HEK293T (cell line): ENCODE data around the gene CCDC171.

Experiments
- CTCF ChIA-PET: fragments of 350-600 bp; formaldehyde crosslinking; extraction: SDS; loops from one replicate; lab custom pipeline; 2021; ENCODE audit warnings: antibody characterized with exemption, inconsistent platforms; lab: Yijun Ruan, JAX
- POLR2A ChIA-PET: fragments of 350-600 bp; formaldehyde crosslinking; extraction: SDS; loops from one replicate; lab custom pipeline; 2020; ENCODE audit warnings: antibody characterized with exemption, inconsistent platforms; lab: Yijun Ruan, JAX
- DNase-seq: peaks from one replicate; pipeline ENCODE4 v3.0.0; 2012; ENCODE audit warnings: mixed read lengths; ENCODE audit errors: extremely low spot score
- ARNT ChIP-seq: fragments of 450-650 bp; IDR thresholded peaks from 2 replicates; pipeline ENCODE4 v1.6.1; 2017; ENCODE audit warnings: mild to moderate bottlenecking
- BHLHE40 ChIP-seq: fragments of 450-650 bp; IDR thresholded peaks from 2 replicates; pipeline ENCODE4 v1.6.1; 2016; ENCODE audit warnings: mild to moderate bottlenecking, moderate library complexity, borderline replicate concordance
- CTBP1 ChIP-seq: fragments of 450-650 bp; IDR thresholded peaks from 2 replicates; pipeline ENCODE4 v1.6.1; 2016; ENCODE audit warnings: borderline replicate concordance
- ELF4 ChIP-seq: fragments of 450-650 bp; IDR thresholded peaks from 2 replicates; pipeline ENCODE4 v1.6.1; 2017; ENCODE audit warnings: antibody characterized with exemption
- FOXA1 ChIP-seq: fragments of 450-650 bp; IDR thresholded peaks from 2 replicates; pipeline ENCODE4 v1.6.1; 2016; ENCODE audit warnings: mild to moderate bottlenecking
- FOXK2 ChIP-seq: fragments of 450-650 bp; IDR thresholded peaks from 2 replicates; pipeline ENCODE4 v1.6.1; 2016; ENCODE audit warnings: mild to moderate bottlenecking
- FOXM1 ChIP-seq: fragments of 450-650 bp; IDR thresholded peaks from 2 replicates; pipeline ENCODE4 v1.6.1; 2017; ENCODE audit warnings: mild to moderate bottlenecking, borderline replicate concordance
- HDGF ChIP-seq: fragments of 450-650 bp; IDR thresholded peaks from 2 replicates; pipeline ENCODE4 v1.6.1; 2017; ENCODE audit warnings: antibody characterized with exemption, borderline replicate concordance
- L3MBTL2 ChIP-seq: fragments of 450-650 bp; conservative IDR thresholded peaks from 2 replicates; pipeline ENCODE4 v1.6.1; 2016; ENCODE audit warnings: mild to moderate bottlenecking
- LEF1 ChIP-seq: fragments of 450-650 bp; IDR thresholded peaks from 2 replicates; pipeline ENCODE4 v1.6.1; 2017; ENCODE audit warnings: mild to moderate bottlenecking, borderline replicate concordance
- NFRKB ChIP-seq: fragments of 450-650 bp; IDR thresholded peaks from 2 replicates; pipeline ENCODE4 v1.6.1; 2016; ENCODE audit warnings: mild to moderate bottlenecking, moderate library complexity
- SP1 ChIP-seq: fragments of 450-650 bp; IDR thresholded peaks from 2 replicates; pipeline ENCODE4 v1.6.1; 2017
- SUZ12 ChIP-seq: fragments of 450-650 bp; IDR thresholded peaks from 2 replicates; pipeline ENCODE4 v1.6.1; 2016; ENCODE audit warnings: mild to moderate bottlenecking
- TARDBP ChIP-seq: fragments of 450-650 bp; IDR thresholded peaks from 2 replicates; pipeline ENCODE4 v1.6.1; 2016
- ZNF384 ChIP-seq: fragments of 450-650 bp; IDR thresholded peaks from 2 replicates; pipeline ENCODE4 v1.6.1; 2016
- TF ChIP-seq, protein P1 (sequence below): fragments of 450-650 bp; IDR thresholded peaks from 2 replicates; pipeline ENCODE4 v1.6.1; 2016

Gene CCDC171

GRCh38 chr9:15720861-15721260, 168.0 kb downstream of the CCDC171 start:
- ChIA-PET CTCF (no interaction called here), POLR2A (no interaction called here)
- TF ChIP-seq FOXK2 (no peak), ELF4 (no peak), FOXM1 (no peak), LEF1 (no peak), NFRKB (no peak), HDGF (no peak), ARNT (no peak), FOXA1 (no peak), CTBP1 (no peak), BHLHE40 (no peak), SP1 (no peak), ZNF384 (no peak), L3MBTL2 (no peak), TARDBP (no peak), SUZ12 (no peak)
- TF ChIP-seq, protein P1, sequence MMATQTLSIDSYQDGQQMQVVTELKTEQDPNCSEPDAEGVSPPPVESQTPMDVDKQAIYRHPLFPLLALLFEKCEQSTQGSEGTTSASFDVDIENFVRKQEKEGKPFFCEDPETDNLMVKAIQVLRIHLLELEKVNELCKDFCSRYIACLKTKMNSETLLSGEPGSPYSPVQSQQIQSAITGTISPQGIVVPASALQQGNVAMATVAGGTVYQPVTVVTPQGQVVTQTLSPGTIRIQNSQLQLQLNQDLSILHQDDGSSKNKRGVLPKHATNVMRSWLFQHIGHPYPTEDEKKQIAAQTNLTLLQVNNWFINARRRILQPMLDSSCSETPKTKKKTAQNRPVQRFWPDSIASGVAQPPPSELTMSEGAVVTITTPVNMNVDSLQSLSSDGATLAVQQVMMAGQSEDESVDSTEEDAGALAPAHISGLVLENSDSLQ, result no peak
- DNase-seq, result no peak

- no peak for TF ChIP-seq BHLHE40
- no peak for TF ChIP-seq SP1
- TF ChIP-seq, protein P1, result no peak; the same call in 1 of the 2 replicates
- no peak for TF ChIP-seq ZNF384
- TF ChIP-seq FOXK2, result no peak
- TF ChIP-seq LEF1, result no peak
- TF ChIP-seq CTBP1, result no peak
- no peak for TF ChIP-seq NFRKB
- no peak for TF ChIP-seq ARNT
- TF ChIP-seq L3MBTL2, result no peak
- no peak for TF ChIP-seq HDGF
- no peak for TF ChIP-seq TARDBP
- no peak for TF ChIP-seq ELF4
- TF ChIP-seq SUZ12, result no peak
- no peak for TF ChIP-seq FOXM1
- TF ChIP-seq FOXA1, result no peak
- ChIA-PET CTCF (no interaction called here), POLR2A (no interaction called here)
- peak; percentile 4 for DNase-seq
Observed at GRCh38 chr9:15722888-15723287, 170.0 kb downstream of the CCDC171 start.

DNA sequence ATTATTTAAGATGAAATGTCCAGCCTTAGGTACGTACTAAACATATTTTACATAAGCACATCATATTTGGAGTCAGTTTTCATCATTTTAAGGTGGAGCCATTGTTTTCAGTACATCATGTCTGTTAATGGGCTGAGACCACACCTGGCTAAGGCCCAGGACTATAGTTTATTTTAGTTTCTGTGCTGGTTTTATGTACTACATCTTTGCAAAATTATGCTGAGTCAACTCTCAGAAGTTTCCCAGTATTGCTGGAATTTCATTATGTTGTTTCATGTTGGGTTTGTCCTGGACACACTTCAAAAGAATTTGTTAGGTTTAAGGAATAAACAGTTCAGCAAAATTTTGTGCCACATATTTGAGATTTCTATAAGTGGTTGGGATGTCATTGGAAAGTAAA, 171.2 kb downstream of the CCDC171 start:
- POLR2A ChIA-PET, result no interaction called here
- TF ChIP-seq SP1 (no peak), TARDBP (no peak), ELF4 (no peak), BHLHE40 (no peak), HDGF (no peak), SUZ12 (no peak), FOXM1 (no peak), FOXK2 (no peak), L3MBTL2 (no peak), LEF1 (no peak), FOXA1 (no peak), ZNF384 (no peak), ARNT (no peak), CTBP1 (no peak)
- TF ChIP-seq, protein P1, result no peak
- CTCF ChIA-PET, result no interaction called here
- no peak for DNase-seq

DNA sequence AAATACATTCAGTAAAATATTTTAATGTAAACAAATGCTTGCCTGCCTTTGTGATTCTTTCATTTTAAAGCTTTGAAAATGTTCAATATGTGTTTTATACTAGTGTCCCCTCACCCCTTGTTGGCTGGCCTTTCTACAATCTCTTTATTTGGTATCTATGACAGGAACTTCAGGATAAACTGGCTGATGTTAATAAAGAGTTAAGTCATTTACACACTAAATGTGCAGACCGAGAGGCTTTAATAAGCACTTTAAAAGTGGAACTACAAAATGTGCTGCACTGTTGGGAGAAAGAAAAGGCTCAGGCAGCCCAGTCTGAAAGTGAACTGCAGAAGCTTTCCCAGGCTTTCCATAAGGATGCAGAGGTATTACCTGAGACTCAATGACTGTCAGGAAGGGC, 171.8 kb downstream of the CCDC171 start:
- ChIA-PET CTCF (no interaction called here), POLR2A (no interaction called here)
- DNase-seq, result no peak
- TF ChIP-seq SP1, result no peak
- TF ChIP-seq TARDBP, result no peak
- TF ChIP-seq LEF1, result no peak
- no peak for TF ChIP-seq ARNT
- TF ChIP-seq, protein P1, result no peak
- TF ChIP-seq FOXA1, result no peak
- TF ChIP-seq BHLHE40, result no peak
- no peak for TF ChIP-seq L3MBTL2
- TF ChIP-seq HDGF, result no peak
- TF ChIP-seq CTBP1, result no peak
- no peak for TF ChIP-seq FOXM1
- TF ChIP-seq ZNF384, result no peak

- DNase-seq, result no peak
- ChIA-PET POLR2A (no interaction called here), CTCF (no interaction called here)
- TF ChIP-seq, protein P1, result no peak
- TF ChIP-seq ARNT, result no peak
- TF ChIP-seq ZNF384, result no peak
- TF ChIP-seq FOXA1, result no peak
Observed at GRCh38 chr9:15725953-15726352, 173.1 kb downstream of the CCDC171 start.
